ENCODE data around the gene SUGCT. TPM values are rescaled to one million over a fixed set of nuclear protein-coding genes. Genes with fewer than 3 reads are reported as not detected.
A peak's percentile ranks its signal among the peaks of the same experiment; 100 is the strongest.

The SUGCT gene
- total and polyA plus RNA-seq, 2 of the 8 experiments (the other 6 are each of a cell fraction or from before 2014, with no cell fraction given): 2.8 to 5.4 TPM

DNA sequence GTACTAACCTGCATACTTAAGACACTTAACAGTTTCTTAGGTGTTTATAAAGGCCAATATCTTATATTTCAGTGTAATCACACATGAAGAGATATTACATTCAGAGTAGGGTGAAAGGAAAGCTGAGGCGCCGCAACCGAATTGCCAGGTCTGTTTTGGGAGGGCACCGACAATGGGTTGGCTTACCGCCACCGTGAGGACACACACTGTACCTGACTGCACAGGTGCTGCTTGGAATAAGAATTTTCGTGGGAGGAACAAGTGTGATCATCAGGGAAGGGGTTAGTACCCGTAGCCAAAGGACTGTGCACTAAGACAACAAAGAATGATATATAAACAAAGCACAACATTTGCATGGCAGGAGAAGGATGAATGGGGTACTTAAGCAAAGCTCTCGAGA, 591.8 kb downstream of the SUGCT start:
- no peaks in the 10 kb centered on the region for H3K79me1 ChIP-seq (ENCODE audit: low read depth, low read length)
- ChIA-PET POLR2A (ENCODE audit: partially characterized antibody) (no interaction called here), CTCF (ENCODE audit: partially characterized antibody) (interaction anchor here (0.7 to 1.8 kb wide), 10 partner anchors 9 to 977 kb away, joined by 3 to 7 read pairs (median 4); partner anchors contain the start of gene INHBA)
- no peak overlapping the region for H2BK15ac ChIP-seq (ENCODE audit: low read length)
- H3K14ac ChIP-seq (ENCODE audit: insufficient read length): no peak overlapping the region
- 83% methylated on average over 9 of the region's 9 CpGs; no CpG with 5 or more reads in 1 of the 2 experiments for WGBS, 2 experiments (ENCODE audit: extremely low coverage in 1 of 2, insufficient coverage in 1 of 2, insufficient read length in 1 of 2, insufficient replicate concordance in 2 of 2, low coverage in 1 of 2, low lambda C conversion rate in 2 of 2, missing lambda C conversion rate in 1 of 2)
- no peak overlapping the region for H4K5ac ChIP-seq (ENCODE audit: insufficient read length, low read depth, low read length)
- H3K9ac ChIP-seq (replicated peaks in 1 of 4; ENCODE audit: extremely low read depth in 1 of 4, low read depth in 3 of 4, low read length in 3 of 4): no peak overlapping the region
- no peaks in the 10 kb centered on the region for H3K23me2 ChIP-seq (ENCODE audit: low read depth, low read length)
- no peak overlapping the region for H2AK5ac ChIP-seq (ENCODE audit: low read depth, low read length)
- H4K20me1 ChIP-seq (replicated peaks in 1 of 2; ENCODE audit: control insufficient read depth in 1 of 2, insufficient read depth in 2 of 2, low read length in 2 of 2): no peaks in the 10 kb centered on the region
- H2BK12ac ChIP-seq (ENCODE audit: low read depth, low read length): no peak overlapping the region
- H3K27ac ChIP-seq (ENCODE audit: low read depth, low read length): no peak overlapping the region
- H3K4me2 ChIP-seq (ENCODE audit: insufficient read depth in 1 of 2, low read depth in 2 of 2, low read length in 2 of 2): no peak overlapping the region
- no peak overlapping the region for H2BK20ac ChIP-seq (ENCODE audit: low read length)
- H2BK120ac ChIP-seq (replicated peaks; ENCODE audit: low read depth, low read length): no peak overlapping the region
- no peak overlapping the region for H3K18ac ChIP-seq (ENCODE audit: extremely low read depth, low read length)
- H3K79me2 ChIP-seq (ENCODE audit: control insufficient read depth in 1 of 2, insufficient read depth in 2 of 2, low read length in 2 of 2): no peaks in the 10 kb centered on the region
- H4K8ac ChIP-seq (ENCODE audit: extremely low read depth, insufficient read depth, low read length): no peak overlapping the region
- DNase-seq (ENCODE audit: low read depth in 1 of 2, low spot score in 2 of 2): no peak
- H3K4ac ChIP-seq (replicated peaks; ENCODE audit: insufficient read length, low read depth, low read length): no peak overlapping the region
- no peak overlapping the region for H2AFZ ChIP-seq (ENCODE audit: low read length)
- H3K56ac ChIP-seq (replicated peaks; ENCODE audit: insufficient read length, low read depth, low read length): no peak overlapping the region
- H3K4me3 ChIP-seq (ENCODE audit: extremely low read depth in 1 of 4, insufficient read depth in 2 of 4, low read depth in 3 of 4, low read length in 4 of 4): no peak overlapping the region
- no peak overlapping the region for H3K23ac ChIP-seq (ENCODE audit: insufficient read length)
- TF ChIP-seq RAD21 (IDR thresholded peaks at IDR 0.05 in 1 of 2, conservative IDR thresholded peaks at IDR 0.05 in 1 of 2; ENCODE audit: low read depth in 2 of 2, low read length in 2 of 2) (peak; percentile 56 to 58), NRF1 (IDR thresholded peaks at IDR 0.05; ENCODE audit: low read depth, low read length) (no peak)
- TF ChIP-seq, protein P1, sequence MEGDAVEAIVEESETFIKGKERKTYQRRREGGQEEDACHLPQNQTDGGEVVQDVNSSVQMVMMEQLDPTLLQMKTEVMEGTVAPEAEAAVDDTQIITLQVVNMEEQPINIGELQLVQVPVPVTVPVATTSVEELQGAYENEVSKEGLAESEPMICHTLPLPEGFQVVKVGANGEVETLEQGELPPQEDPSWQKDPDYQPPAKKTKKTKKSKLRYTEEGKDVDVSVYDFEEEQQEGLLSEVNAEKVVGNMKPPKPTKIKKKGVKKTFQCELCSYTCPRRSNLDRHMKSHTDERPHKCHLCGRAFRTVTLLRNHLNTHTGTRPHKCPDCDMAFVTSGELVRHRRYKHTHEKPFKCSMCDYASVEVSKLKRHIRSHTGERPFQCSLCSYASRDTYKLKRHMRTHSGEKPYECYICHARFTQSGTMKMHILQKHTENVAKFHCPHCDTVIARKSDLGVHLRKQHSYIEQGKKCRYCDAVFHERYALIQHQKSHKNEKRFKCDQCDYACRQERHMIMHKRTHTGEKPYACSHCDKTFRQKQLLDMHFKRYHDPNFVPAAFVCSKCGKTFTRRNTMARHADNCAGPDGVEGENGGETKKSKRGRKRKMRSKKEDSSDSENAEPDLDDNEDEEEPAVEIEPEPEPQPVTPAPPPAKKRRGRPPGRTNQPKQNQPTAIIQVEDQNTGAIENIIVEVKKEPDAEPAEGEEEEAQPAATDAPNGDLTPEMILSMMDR (IDR thresholded peaks at IDR 0.05; ENCODE audit: control extremely low read depth in 1 of 3, insufficient read depth in 1 of 3, low read depth in 1 of 3, low read length in 3 of 3): peak; percentile 39 to 65 (median 55)
- H3K36me3 ChIP-seq (ENCODE audit: control insufficient read depth in 2 of 4, insufficient read depth in 4 of 4, low read length in 3 of 4): no peaks in the 10 kb centered on the region; a peak in 2 of 8 replicates
- no peak overlapping the region for H2BK5ac ChIP-seq (ENCODE audit: low read depth, low read length)
- H4K91ac ChIP-seq (replicated peaks; ENCODE audit: insufficient read length, low read length): no peak overlapping the region
- peaks cover 0 to 2% (median 0%) of the 10 kb centered on the region in 4 experiments; a peak in 3 of 7 replicates for H3K4me1 ChIP-seq (replicated peaks in 1 of 4; ENCODE audit: control insufficient read depth in 3 of 4, insufficient read depth in 4 of 4, low read length in 3 of 4)
- H3K27me3 ChIP-seq (replicated peaks in 1 of 4; ENCODE audit: control insufficient read depth in 3 of 4, extremely low read depth in 1 of 4, insufficient read depth in 3 of 4, low read length in 3 of 4): no peaks in the 10 kb centered on the region
- no peaks in the 10 kb centered on the region for H3K9me3 ChIP-seq (ENCODE audit: insufficient read depth in 2 of 2, low read depth in 1 of 2, low read length in 1 of 2)
- FAIRE-seq: no peak
